Measurements from ENCODE around the gene KCNK17. TPM values are rescaled to one million over a fixed set of nuclear protein-coding genes. Genes with fewer than 3 reads are reported as not detected.
A peak's percentile ranks its signal among the peaks of the same experiment; 100 is the strongest.

KCNK17 gene
- total and polyA plus RNA-seq, 9 of the 15 experiments (the other 6 are each of a cell fraction or from before 2014, with no cell fraction given) = not detected

- TF ChIP-seq HMGXB4 (CRISPR knock-in tag; IDR thresholded peaks at IDR 0.05) (no peak), MEF2D (tag; conservative IDR thresholded peaks at IDR 0.05; ENCODE audit: low read depth) (no peak), ZNF740 (CRISPR knock-in tag; IDR thresholded peaks at IDR 0.05) (no peak), ZNF740 (tag; IDR thresholded peaks at IDR 0.05) (no peak)
Observed at GRCh38 chr6:39292637-39293036, 21.6 kb downstream of the KCNK17 start (continued).

DNA sequence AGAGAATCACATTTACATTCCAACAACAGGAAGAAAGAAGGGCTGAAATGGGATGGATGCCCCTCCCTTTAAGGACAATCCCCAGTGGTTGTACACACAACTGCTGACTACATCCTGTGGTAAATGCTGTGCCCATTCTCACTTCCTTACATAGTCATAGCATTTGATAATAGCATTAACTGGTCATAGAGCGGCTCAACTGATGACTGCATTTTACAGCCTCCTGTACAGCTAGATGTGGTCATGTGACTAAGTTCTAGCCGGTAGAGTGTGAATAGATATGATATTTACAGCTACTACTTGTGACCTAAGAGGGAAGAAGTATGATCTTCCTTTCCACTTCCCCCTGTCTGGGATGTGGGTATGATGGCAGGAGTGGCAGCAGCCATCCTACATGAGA, 24.7 kb downstream of the KCNK17 start:
- Histone ChIP-seq H3K4me3 (no peak overlapping the region), H3K36me3 (ENCODE audit: control insufficient read depth, insufficient read depth, low read length) (no peaks in the 10 kb centered on the region), H3K9ac (ENCODE audit: insufficient read depth in 1 of 2, low read depth in 2 of 2, low read length in 2 of 2) (no peak overlapping the region), H3K9me3 (replicated peaks; ENCODE audit: control insufficient read depth, insufficient read depth, low read depth, low read length) (no peaks in the 10 kb centered on the region), H3K27ac (ENCODE audit: extremely low read depth, low read depth, low read length) (no peak overlapping the region), H3K9me1 (ENCODE audit: control insufficient read depth, insufficient read depth, low read length) (no peaks in the 10 kb centered on the region), H2AFZ (ENCODE audit: low read depth, low read length) (no peak overlapping the region), H3K4me1 (replicated peaks in 1 of 2; ENCODE audit: control insufficient read depth in 2 of 2, insufficient read depth in 2 of 2, low read length in 2 of 2) (no peaks in the 10 kb centered on the region), H3K4me2 (ENCODE audit: insufficient read depth, low read length) (no peak overlapping the region), H3K79me2 (ENCODE audit: control insufficient read depth, insufficient read depth, low read length) (no peaks in the 10 kb centered on the region), H4K20me1 (replicated peaks; ENCODE audit: control insufficient read depth, insufficient read depth, low read length) (peaks cover 11% of the 10 kb centered on the region; the same call in 1 of the 2 replicates), H3K27me3 (ENCODE audit: control insufficient read depth in 2 of 2, insufficient read depth in 2 of 2, low read length in 2 of 2) (peaks cover 64 to 69% of the 10 kb centered on the region in 2 experiments)
- POLR2A ChIA-PET = no interaction called here
- intact Hi-C loops (cut with micrococcal nuclease) = no loop called here
- CTCF ChIA-PET (ENCODE audit: low intra/inter-chr PET ratio) = no interaction called here
- in situ Hi-C loops (cut with MboI) = no loop called here
- 0% methylated on average over 2 of the region's 2 CpGs for WGBS (ENCODE audit: insufficient coverage, low coverage, missing lambda C conversion rate)
- BruUV-seq (replicated peaks) = no TSS peak
- DNase-seq (ENCODE audit: extremely low read depth in 1 of 4, low spot score in 3 of 4) (no peak), FAIRE-seq (peak; percentile 59), ATAC-seq (no peak)
- TF ChIP-seq TOE1 (IDR thresholded peaks at IDR 0.05; ENCODE audit: borderline replicate concordance) (peak; percentile 66; the same call in 1 of the 2 replicates), TOE1 (CRISPR knock-in tag; IDR thresholded peaks at IDR 0.05; ENCODE audit: borderline replicate concordance, low read depth) (no peak), TRIM25 (IDR thresholded peaks at IDR 0.05; ENCODE audit: borderline replicate concordance) (no peak), IRF9 (tag; IDR thresholded peaks at IDR 0.05) (no peak), ZFP1 (CRISPR knock-in tag; IDR thresholded peaks at IDR 0.05) (no peak)
- TF ChIP-seq, protein P1, sequence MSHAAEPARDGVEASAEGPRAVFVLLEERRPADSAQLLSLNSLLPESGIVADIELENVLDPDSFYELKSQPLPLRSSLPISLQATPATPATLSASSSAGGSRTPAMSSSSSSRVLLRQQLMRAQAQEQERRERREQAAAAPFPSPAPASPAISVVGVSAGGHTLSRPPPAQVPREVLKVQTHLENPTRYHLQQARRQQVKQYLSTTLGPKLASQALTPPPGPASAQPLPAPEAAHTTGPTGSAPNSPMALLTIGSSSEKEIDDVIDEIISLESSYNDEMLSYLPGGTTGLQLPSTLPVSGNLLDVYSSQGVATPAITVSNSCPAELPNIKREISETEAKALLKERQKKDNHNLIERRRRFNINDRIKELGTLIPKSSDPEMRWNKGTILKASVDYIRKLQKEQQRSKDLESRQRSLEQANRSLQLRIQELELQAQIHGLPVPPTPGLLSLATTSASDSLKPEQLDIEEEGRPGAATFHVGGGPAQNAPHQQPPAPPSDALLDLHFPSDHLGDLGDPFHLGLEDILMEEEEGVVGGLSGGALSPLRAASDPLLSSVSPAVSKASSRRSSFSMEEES (CRISPR knock-in tag; IDR thresholded peaks at IDR 0.05) = peak; percentile 95
- TF ChIP-seq, protein P2, sequence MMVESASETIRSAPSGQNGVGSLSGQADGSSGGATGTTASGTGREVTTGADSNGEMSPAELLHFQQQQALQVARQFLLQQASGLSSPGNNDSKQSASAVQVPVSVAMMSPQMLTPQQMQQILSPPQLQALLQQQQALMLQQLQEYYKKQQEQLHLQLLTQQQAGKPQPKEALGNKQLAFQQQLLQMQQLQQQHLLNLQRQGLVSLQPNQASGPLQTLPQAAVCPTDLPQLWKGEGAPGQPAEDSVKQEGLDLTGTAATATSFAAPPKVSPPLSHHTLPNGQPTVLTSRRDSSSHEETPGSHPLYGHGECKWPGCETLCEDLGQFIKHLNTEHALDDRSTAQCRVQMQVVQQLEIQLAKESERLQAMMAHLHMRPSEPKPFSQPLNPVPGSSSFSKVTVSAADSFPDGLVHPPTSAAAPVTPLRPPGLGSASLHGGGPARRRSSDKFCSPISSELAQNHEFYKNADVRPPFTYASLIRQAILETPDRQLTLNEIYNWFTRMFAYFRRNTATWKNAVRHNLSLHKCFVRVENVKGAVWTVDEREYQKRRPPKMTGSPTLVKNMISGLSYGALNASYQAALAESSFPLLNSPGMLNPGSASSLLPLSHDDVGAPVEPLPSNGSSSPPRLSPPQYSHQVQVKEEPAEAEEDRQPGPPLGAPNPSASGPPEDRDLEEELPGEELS (CRISPR knock-in tag; IDR thresholded peaks at IDR 0.05; ENCODE audit: borderline replicate concordance) = no peak

Data from K562 (cell line).